AG04449 (cell line): ENCODE results near the gene TTYH2.
"Not testable (repeated sequence)": the region's sequence is repeated elsewhere in the genome, so short reads cannot be mapped to it uniquely, and the experiment has no call there.

Source experiments
- CTCF ChIA-PET: fragments of 350-600 bp; formaldehyde crosslinking; extraction: SDS; loops from one replicate; lab custom pipeline; 2021; ENCODE audit warnings: antibody characterized with exemption; lab: Yijun Ruan, JAX
- POLR2A ChIA-PET: fragments of 400-600, 350-600 bp; formaldehyde crosslinking; extraction: SDS; loops from one replicate; lab custom pipeline; 2020; ENCODE audit warnings: antibody characterized with exemption, inconsistent platforms; lab: Yijun Ruan, JAX
- DNase-seq: peaks from one replicate; pipeline ENCODE4 v3.0.0-alpha.2; 2010; ENCODE audit warnings: low read depth, low spot score
- H3K4me3 ChIP-seq: 2 replicates; pipeline ENCODE4 v1.5.1; 2011; ENCODE audit warnings: low read depth, mild to moderate bottlenecking, control low read depth, low read length
- TF ChIP-seq, protein P1 (sequence below): IDR thresholded peaks from one replicate; pipeline ENCODE4 v1.5.1; 2011; ENCODE audit warnings: mild to moderate bottlenecking, moderate library complexity, low read length, control low read depth, inconsistent platforms; ENCODE audit not compliant: insufficient read depth; ENCODE audit errors: missing control alignments

TTYH2 gene

GRCh38 chr17:74274060-74274708 is 60.8 kb downstream of the TTYH2 start, which contains the start of gene DNAI2:
Gene DNAI2 (plus strand): TSS chr17:74274234. CDS start chr17:74281818, 7,584 bp downstream.
- ChIA-PET CTCF (no interaction called here), POLR2A (no interaction called here)
- TF ChIP-seq, protein P1, sequence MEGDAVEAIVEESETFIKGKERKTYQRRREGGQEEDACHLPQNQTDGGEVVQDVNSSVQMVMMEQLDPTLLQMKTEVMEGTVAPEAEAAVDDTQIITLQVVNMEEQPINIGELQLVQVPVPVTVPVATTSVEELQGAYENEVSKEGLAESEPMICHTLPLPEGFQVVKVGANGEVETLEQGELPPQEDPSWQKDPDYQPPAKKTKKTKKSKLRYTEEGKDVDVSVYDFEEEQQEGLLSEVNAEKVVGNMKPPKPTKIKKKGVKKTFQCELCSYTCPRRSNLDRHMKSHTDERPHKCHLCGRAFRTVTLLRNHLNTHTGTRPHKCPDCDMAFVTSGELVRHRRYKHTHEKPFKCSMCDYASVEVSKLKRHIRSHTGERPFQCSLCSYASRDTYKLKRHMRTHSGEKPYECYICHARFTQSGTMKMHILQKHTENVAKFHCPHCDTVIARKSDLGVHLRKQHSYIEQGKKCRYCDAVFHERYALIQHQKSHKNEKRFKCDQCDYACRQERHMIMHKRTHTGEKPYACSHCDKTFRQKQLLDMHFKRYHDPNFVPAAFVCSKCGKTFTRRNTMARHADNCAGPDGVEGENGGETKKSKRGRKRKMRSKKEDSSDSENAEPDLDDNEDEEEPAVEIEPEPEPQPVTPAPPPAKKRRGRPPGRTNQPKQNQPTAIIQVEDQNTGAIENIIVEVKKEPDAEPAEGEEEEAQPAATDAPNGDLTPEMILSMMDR = no peak
- H3K4me3 ChIP-seq = no peak within 1 kb of the TSS
- no peak for DNase-seq

DNA sequence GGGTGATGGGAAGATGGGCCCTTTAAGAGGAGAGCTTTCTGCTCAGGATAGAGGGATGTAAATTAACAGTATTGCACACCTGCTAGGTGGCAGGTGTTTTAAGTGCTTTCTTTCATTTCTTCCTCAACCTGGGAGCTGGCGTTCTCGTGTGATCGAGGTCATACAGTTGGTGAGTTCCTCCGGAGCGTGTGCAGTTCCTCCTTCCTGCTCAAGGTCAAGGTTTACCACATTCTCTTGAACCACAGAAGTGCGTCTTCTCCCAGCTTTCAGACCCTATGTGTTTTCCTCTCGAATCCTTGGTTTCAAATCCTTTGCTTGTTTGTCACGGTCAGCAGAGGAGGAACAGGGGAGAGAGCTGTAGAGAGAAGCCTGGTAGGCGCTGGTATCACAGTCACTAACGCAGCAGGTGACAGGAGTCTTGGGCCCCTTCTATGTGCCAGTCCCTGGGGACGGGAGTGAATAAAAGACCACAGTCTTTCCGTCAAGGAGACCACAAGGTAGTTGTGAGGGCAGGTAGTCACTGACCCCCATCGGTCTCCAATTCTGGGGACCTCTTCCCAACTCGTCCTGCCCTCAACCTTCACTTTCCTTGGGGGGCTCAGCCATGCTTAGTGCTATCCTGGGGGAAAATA is 61.5 kb downstream of the TTYH2 start:
- CTCF ChIA-PET = interaction anchor here (1.2 kb wide), 1 partner anchor 17 kb away, joined by 4 read pairs; no protein-coding TSS in a partner anchor
- POLR2A ChIA-PET = no interaction called here

DNA sequence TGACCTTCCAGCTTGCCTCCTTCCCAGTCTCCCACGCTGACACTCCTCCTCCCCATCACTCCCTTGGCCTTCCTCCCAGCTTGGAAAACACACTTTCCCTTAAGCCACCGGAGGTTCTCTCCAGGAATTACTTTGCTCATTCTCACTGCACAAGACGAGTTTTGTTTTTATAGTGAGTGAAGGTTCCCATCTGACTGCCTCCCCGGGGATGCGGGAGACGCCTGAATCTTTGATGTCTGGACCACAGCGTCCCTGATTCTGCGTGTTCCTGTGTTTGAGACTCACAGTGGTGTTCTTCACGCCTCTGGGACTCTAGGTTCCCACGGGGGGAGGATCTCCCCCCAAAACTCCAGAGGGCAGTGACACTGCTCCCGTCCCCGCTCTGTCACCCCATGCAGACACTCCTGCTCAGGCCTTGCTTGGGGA is 62.7 kb downstream of the TTYH2 start:
- ChIA-PET POLR2A (no interaction called here), CTCF (no interaction called here)
- H3K4me3 ChIP-seq = no peak overlapping the region
- TF ChIP-seq, protein P1 = no peak
- no peak for DNase-seq

More for the DNA sequence above, 61.5 kb downstream of the TTYH2 start:
- TF ChIP-seq, protein P1 = no peak
- DNase-seq = no peak
- no peak overlapping the region for H3K4me3 ChIP-seq

- CTCF ChIA-PET = no interaction called here
- POLR2A ChIA-PET = no interaction called here
- DNase-seq = no peak
- TF ChIP-seq, protein P1 = no peak
- H3K4me3 ChIP-seq = no peak overlapping the region
Observed at GRCh38 chr17:74276541-74277009, 63.2 kb downstream of the TTYH2 start.

- DNase-seq = no peak
- TF ChIP-seq, protein P1 = no peak
- CTCF ChIA-PET = no interaction called here
- H3K4me3 ChIP-seq = no peak overlapping the region
- POLR2A ChIA-PET = no interaction called here
Observed at GRCh38 chr17:74277935-74278334, 64.6 kb downstream of the TTYH2 start.

DNA sequence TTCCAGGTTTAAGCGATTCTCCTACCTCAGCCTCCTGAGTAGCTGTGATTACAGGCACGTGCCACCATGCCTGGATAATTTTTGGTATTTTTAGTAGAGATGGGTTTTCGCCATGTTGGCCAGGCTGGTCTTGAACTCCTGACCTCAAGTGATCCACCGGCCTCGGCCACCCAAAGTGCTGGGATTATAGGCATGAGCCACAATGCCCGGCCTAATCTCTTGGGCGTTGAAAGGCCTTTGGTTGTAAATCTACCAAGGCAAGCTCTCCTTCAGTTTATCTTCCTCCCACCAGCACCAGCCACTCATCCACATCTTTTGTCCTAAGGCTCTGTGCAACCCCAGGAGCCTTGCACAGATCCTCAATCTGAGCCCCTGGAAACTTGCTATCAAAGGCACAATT is 66.2 kb downstream of the TTYH2 start:
- POLR2A ChIA-PET, CTCF ChIA-PET, DNase-seq, H3K4me3 ChIP-seq: not testable (repeated sequence)
